ENCODE data around the gene WFDC10A. TPM values are rescaled to one million over a fixed set of nuclear protein-coding genes. Genes with fewer than 3 reads are reported as not detected.

The WFDC10A gene
- total RNA-seq, 2 donors from 2014 or later: not detected

DNA sequence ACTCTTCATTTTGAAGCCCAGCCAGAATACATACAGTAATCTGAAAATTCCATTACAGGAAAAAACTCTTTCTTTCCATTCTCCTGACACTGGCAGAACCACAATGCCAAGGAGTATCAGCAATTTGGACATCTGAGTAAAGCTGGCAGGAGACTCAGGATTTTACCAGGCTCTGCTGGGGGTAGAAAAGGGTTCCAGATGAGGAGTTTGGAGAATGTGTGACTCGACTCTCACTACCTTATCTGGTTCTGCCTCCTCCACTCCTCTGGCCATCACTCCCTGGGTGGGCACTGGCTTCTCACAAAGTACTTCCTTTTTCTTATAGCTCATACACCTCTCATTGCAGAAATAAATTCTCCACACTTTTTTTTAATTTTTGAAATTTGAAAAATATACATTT lies 39.8 kb upstream of the WFDC10A start:
- intact Hi-C loops (cut with DNase I): no loop called here
- no peak overlapping the region for H3K27ac ChIP-seq
- H3K9me3 ChIP-seq: no peaks in the 10 kb centered on the region
- H3K27me3 ChIP-seq: no peaks in the 10 kb centered on the region
- WGBS, 2 donors: 0 to 8% methylated on average over 1 of the region's 1 CpG
- no peaks in the 10 kb centered on the region for H3K36me3 ChIP-seq (replicated peaks in 1 of 2; ENCODE audit: insufficient read depth in 1 of 2, low read depth in 2 of 2)
- no peak overlapping the region for H3K4me3 ChIP-seq
- no peaks in the 10 kb centered on the region for H3K4me1 ChIP-seq
- DNase-seq: no peak
- ATAC-seq: no peak
- TF ChIP-seq POLR2A (IDR thresholded peaks at IDR 0.05) (no peak), CTCF (IDR thresholded peaks at IDR 0.05) (no peak)

DNA sequence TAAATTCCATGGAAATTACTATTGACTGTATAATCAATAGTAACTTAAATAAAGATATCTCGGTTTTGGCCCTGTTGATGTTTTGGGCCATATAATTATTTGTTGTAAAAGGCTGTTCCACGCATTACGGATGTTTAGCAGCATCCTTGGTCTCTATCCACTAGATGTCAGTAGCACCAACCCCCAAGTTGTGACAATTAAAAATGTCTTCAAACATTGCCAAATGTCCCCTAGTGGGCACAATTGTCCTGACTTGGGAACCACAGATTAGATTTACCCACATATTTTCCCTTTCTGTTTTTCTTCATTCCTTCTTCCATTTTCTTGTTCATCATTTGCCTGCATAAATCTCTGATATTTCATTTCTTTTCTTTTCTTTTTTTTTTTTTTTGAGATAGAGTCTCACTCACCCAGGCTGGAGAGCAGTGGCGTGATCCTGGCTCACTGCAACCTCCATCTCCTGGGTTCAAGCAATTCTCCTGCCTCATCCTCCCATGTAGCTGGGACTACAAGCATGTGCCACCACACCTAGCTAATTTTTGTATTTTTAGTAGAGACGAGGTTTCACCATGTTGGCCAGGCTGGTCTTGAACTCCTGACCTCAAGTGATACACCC lies 36.9 kb upstream of the WFDC10A start:
- intact Hi-C loops (cut with DNase I): no loop called here

GRCh38 chr20:45593498-45593897 lies 36.0 kb upstream of the WFDC10A start:
- Histone ChIP-seq H3K4me1 (no peaks in the 10 kb centered on the region), H3K27ac (no peak overlapping the region), H3K9me3 (no peaks in the 10 kb centered on the region), H3K36me3 (replicated peaks in 1 of 2; ENCODE audit: insufficient read depth in 1 of 2, low read depth in 2 of 2) (no peaks in the 10 kb centered on the region), H3K4me3 (no peak overlapping the region), H3K27me3 (no peaks in the 10 kb centered on the region)
- TF ChIP-seq CTCF (IDR thresholded peaks at IDR 0.05) (no peak), POLR2A (IDR thresholded peaks at IDR 0.05) (no peak)
- intact Hi-C loops (cut with DNase I): no loop called here
- DNase-seq (no peak), ATAC-seq (no peak)
- 41 to 45% methylated on average over 1 of the region's 1 CpG for WGBS, 2 donors

More for the DNA sequence above, 36.9 kb upstream of the WFDC10A start:
- no peak overlapping the region for H3K27ac ChIP-seq
- H3K27me3 ChIP-seq: no peaks in the 10 kb centered on the region
- no peak overlapping the region for H3K4me3 ChIP-seq
- H3K36me3 ChIP-seq (replicated peaks in 1 of 2; ENCODE audit: insufficient read depth in 1 of 2, low read depth in 2 of 2): no peaks in the 10 kb centered on the region
- DNase-seq (peak in 2 of 4 donors; percentile 7 to 17), ATAC-seq (no peak)
- no peaks in the 10 kb centered on the region for H3K4me1 ChIP-seq
- TF ChIP-seq CTCF (IDR thresholded peaks at IDR 0.05) (peak in 6 of 7 experiments; percentile 8 to 67 (median 40)), POLR2A (IDR thresholded peaks at IDR 0.05) (no peak)
- H3K9me3 ChIP-seq: no peaks in the 10 kb centered on the region
- 46 to 49% methylated on average over 5 of the region's 5 CpGs for WGBS, 2 donors

- no peak for ATAC-seq
- Histone ChIP-seq H3K4me3 (no peak overlapping the region), H3K9me3 (no peaks in the 10 kb centered on the region), H3K36me3 (replicated peaks in 1 of 2; ENCODE audit: insufficient read depth in 1 of 2, low read depth in 2 of 2) (no peaks in the 10 kb centered on the region), H3K27ac (no peak overlapping the region), H3K4me1 (no peaks in the 10 kb centered on the region), H3K27me3 (no peaks in the 10 kb centered on the region)
- WGBS, 2 donors: 27 to 29% methylated on average over 1 of the region's 1 CpG
- TF ChIP-seq POLR2A (IDR thresholded peaks at IDR 0.05) (no peak), CTCF (IDR thresholded peaks at IDR 0.05) (no peak)
- intact Hi-C loops (cut with DNase I): no loop called here
- peak in 1 of 4 donors; percentile 5 for DNase-seq
Measured at GRCh38 chr20:45595235-45595634, 34.3 kb upstream of the WFDC10A start.

- intact Hi-C loops (cut with DNase I): no loop called here
- Histone ChIP-seq H3K27me3 (no peaks in the 10 kb centered on the region), H3K36me3 (replicated peaks in 1 of 2; ENCODE audit: insufficient read depth in 1 of 2, low read depth in 2 of 2) (no peaks in the 10 kb centered on the region), H3K4me3 (no peak overlapping the region), H3K4me1 (no peaks in the 10 kb centered on the region), H3K27ac (no peak overlapping the region), H3K9me3 (peaks cover 0 to 7% (median 0%) of the 10 kb centered on the region in 3 donors)
- DNase-seq (no peak), ATAC-seq (no peak)
- 64 to 89% methylated on average over 1 of the region's 1 CpG for WGBS, 2 donors
- TF ChIP-seq POLR2A (IDR thresholded peaks at IDR 0.05): no peak
- TF ChIP-seq CTCF (IDR thresholded peaks at IDR 0.05): no peak
Measured at GRCh38 chr20:45607810-45608209, 21.7 kb upstream of the WFDC10A start.

Data from body of pancreas (tissue), 4 donors.